Amygdala (tissue), 56 donors: ENCODE measurements around the gene PREB.
A peak's percentile ranks its signal among the peaks of the same experiment; 100 is the strongest.

Source experiments
- DNase-seq, 56 donors: peaks; one replicate each; lab custom pipeline; 2025; lab: John Stamatoyannopoulos, UW

Gene PREB

GRCh38 chr2:27154488-27154887, 20.1 kb upstream of the PREB start:
- DNase-seq = no peak

GRCh38 chr2:27152796-27153464, 18.5 kb upstream of the PREB start:
- peak in 3 of 56 donors; percentile 9 to 20 (median 19) for DNase-seq

- no peak for DNase-seq
These were observed 17.8 kb upstream of the PREB start for GRCh38 chr2:27152102-27152795.

GRCh38 chr2:27150639-27151230, 16.3 kb upstream of the PREB start:
- peak in 3 of 56 donors; percentile 6 to 28 (median 10) for DNase-seq

- no peak for DNase-seq
These were observed 15.4 kb upstream of the PREB start for GRCh38 chr2:27149570-27150405.

GRCh38 chr2:27148801-27149439, 14.5 kb upstream of the PREB start, which contains the start of gene TCF23:
Gene TCF23 (plus strand): TSS chr2:27149004. CDS start chr2:27149134, 130 bp downstream.
- no peak for DNase-seq

- DNase-seq = no peak
These were observed 13.5 kb upstream of the PREB start for GRCh38 chr2:27147935-27148334.

GRCh38 chr2:27145682-27146081, 11.2 kb upstream of the PREB start:
- DNase-seq = no peak

GRCh38 chr2:27143285-27143684, 8.8 kb upstream of the PREB start:
- no peak for DNase-seq

- no peak for DNase-seq
These were observed 4.9 kb upstream of the PREB start, which contains the start of gene PRR30 for GRCh38 chr2:27139310-27139709. Gene PRR30 (minus strand): TSS chr2:27139410. CDS start chr2:27138329, 1,081 bp downstream.

GRCh38 chr2:27138111-27138510, 3.7 kb upstream of the PREB start:
- DNase-seq = no peak

- DNase-seq = no peak
These were observed 3.0 kb upstream of the PREB start for GRCh38 chr2:27137322-27137935.

- DNase-seq = no peak
These were observed 2.3 kb upstream of the PREB start for GRCh38 chr2:27136751-27137150.

- no peak for DNase-seq
These were observed 1.1 kb upstream of the PREB start for GRCh38 chr2:27135478-27135955.

- DNase-seq = no peak
These were observed 493 bp upstream of the PREB start for GRCh38 chr2:27134781-27135477.

GRCh38 chr2:27133195-27133875, 1.1 kb downstream of the PREB start:
- peak in 1 of 56 donors; percentile 29 for DNase-seq

GRCh38 chr2:27131429-27131828, 3.0 kb downstream of the PREB start:
- no peak for DNase-seq

- DNase-seq = no peak
These were observed 4.0 kb downstream of the PREB start for GRCh38 chr2:27130396-27130795.
